GM18502 (cell line): Measurements from ENCODE around the gene FCRL5.

ENCODE experiments used
- ATAC-seq: cut with Tn5 transposase; IDR thresholded peaks from one replicate; pipeline ENCODE4 v1.9.1; 2021; ENCODE audit warnings: mild to moderate bottlenecking; ENCODE audit not compliant: unreplicated experiment, poor library complexity

The FCRL5 gene

GRCh38 chr1:157539568-157539967 lies 12.7 kb downstream of the FCRL5 start:
- no peak for ATAC-seq

GRCh38 chr1:157532569-157532968 lies 19.7 kb downstream of the FCRL5 start:
- no peak for ATAC-seq

GRCh38 chr1:157523774-157524493 lies 28.4 kb downstream of the FCRL5 start:
- no peak for ATAC-seq

- ATAC-seq = no peak
Observed at GRCh38 chr1:157521056-157521455, 31.3 kb downstream of the FCRL5 start.

- no peak for ATAC-seq
Observed at GRCh38 chr1:157520386-157520935, 31.9 kb downstream of the FCRL5 start.

GRCh38 chr1:157519451-157519850 lies 32.9 kb downstream of the FCRL5 start:
- ATAC-seq = no peak

- no peak for ATAC-seq
Observed at GRCh38 chr1:157517016-157517415, 35.3 kb downstream of the FCRL5 start.

GRCh38 chr1:157515709-157516108 lies 36.6 kb downstream of the FCRL5 start:
- ATAC-seq = no peak

GRCh38 chr1:157515141-157515540 lies 37.2 kb downstream of the FCRL5 start:
- no peak for ATAC-seq

- peak; percentile 61 for ATAC-seq
Observed at GRCh38 chr1:157512036-157512969, 40.0 kb downstream of the FCRL5 start.

- ATAC-seq = no peak
Observed at GRCh38 chr1:157509546-157510232, 42.6 kb downstream of the FCRL5 start.

- ATAC-seq = peak; percentile 97
Observed at GRCh38 chr1:157505481-157506272, 46.6 kb downstream of the FCRL5 start.

- ATAC-seq = no peak
Observed at GRCh38 chr1:157504646-157505045, 47.7 kb downstream of the FCRL5 start.

GRCh38 chr1:157499521-157499920 lies 52.8 kb downstream of the FCRL5 start:
- ATAC-seq = no peak

- no peak for ATAC-seq
Observed at GRCh38 chr1:157498736-157499090, 53.6 kb downstream of the FCRL5 start.

GRCh38 chr1:157497987-157498735 lies 54.2 kb downstream of the FCRL5 start:
- no peak for ATAC-seq

- ATAC-seq = no peak
Observed at GRCh38 chr1:157497284-157497683, 55.0 kb downstream of the FCRL5 start.

GRCh38 chr1:157496121-157496526 lies 56.2 kb downstream of the FCRL5 start:
- no peak for ATAC-seq

- ATAC-seq = no peak
Observed at GRCh38 chr1:157495285-157495684, 57.0 kb downstream of the FCRL5 start.
